Kidney (tissue), 14 donors: ENCODE results near the gene DZIP3. TPM values are rescaled to one million over a fixed set of nuclear protein-coding genes. Genes with fewer than 3 reads are reported as not detected.

Experiments used
- DNase-seq, 5 donors: peaks; one replicate each; pipeline ENCODE4 v3.0.0-alpha.2; 2013 to 2020
- FAIRE-seq: peaks from 2 replicates; lab custom pipeline; 2012; peaks lifted over from hg19 to GRCh38; lab: Jason Lieb, UNC
- H3K27ac ChIP-seq, 2 donors: one replicate each; pipeline ENCODE4 v1.7.0; 2013; ENCODE audit warnings: low read depth in 2 of 2, low read length in 2 of 2, inconsistent platforms in 1 of 2
- H3K27me3 ChIP-seq: one replicate; pipeline ENCODE4 v1.7.1; 2013; ENCODE audit warnings: low read length, inconsistent platforms; ENCODE audit not compliant: control insufficient read depth, insufficient read depth
- H3K36me3 ChIP-seq, 3 donors: one replicate each; pipeline versions ENCODE4 v1.7.0 to v1.7.1; 2013; ENCODE audit warnings: low read length in 3 of 3, control low read depth in 1 of 3, inconsistent platforms in 1 of 3; ENCODE audit not compliant: insufficient read depth in 3 of 3, control insufficient read depth in 2 of 3
- H3K4me1 ChIP-seq, 3 donors: one replicate each; pipeline versions ENCODE4 v1.7.0 to v1.7.1; 2013; ENCODE audit warnings: low read length in 3 of 3, inconsistent platforms in 1 of 3, low read depth in 1 of 3; ENCODE audit not compliant: control insufficient read depth in 2 of 3, insufficient read depth in 2 of 3
- H3K4me3 ChIP-seq, 3 donors: one replicate each; pipeline versions ENCODE4 v1.7.0 to v1.8.1; 2013; ENCODE audit warnings: low read length in 3 of 3, control low read depth in 1 of 3, inconsistent platforms in 1 of 3
- H3K9ac ChIP-seq, 3 donors: one replicate each; pipeline versions ENCODE4 v1.7.0 to v1.7.1; 2013; ENCODE audit warnings: low read length in 3 of 3, control low read depth in 1 of 3, inconsistent platforms in 1 of 3
- H3K9me3 ChIP-seq, 3 donors: one replicate each; pipeline versions ENCODE4 v1.7.0 to v1.7.1; 2013; ENCODE audit warnings: low read length in 3 of 3, control low read depth in 1 of 3, inconsistent platforms in 1 of 3; ENCODE audit not compliant: control insufficient read depth in 2 of 3, insufficient read depth in 1 of 3
- intact Hi-C: fragments of 100-400 bp; cut with DNase I; formaldehyde crosslinking; loops from one replicate; pipeline ENCODE4 v1.11.1; 2022
- polyA plus RNA-seq: library from polyadenylated mRNA; stranded (reverse); fragments of 350-450 nt; fragmentation: Illumina TruSeq; extraction: RNeasy Lipid Tissue Mini Kit (QIAGEN cat#74804); gene quantifications from one replicate; pipeline ENCODE4 v1.2.3, GENCODE V29; 2014; ENCODE audit warnings: low read depth, low replicate concordance; ENCODE audit not compliant: insufficient read depth
- total RNA-seq: library from RNA; stranded (reverse); fragmentation: NEBNext Ultra II Directional; extraction: Animal tissue kit (Norgen Biotek cat#: 25700); gene quantifications from one replicate; pipeline ENCODE4 v1.2.1, GENCODE V29; 2021
- TF ChIP-seq, protein P1 (sequence below): IDR thresholded peaks from 3 replicates; pipeline ENCODE4 v1.5.1; 2012; ENCODE audit warnings: mild to moderate bottlenecking, moderate library complexity, borderline replicate concordance; ENCODE audit not compliant: insufficient read depth; ENCODE audit errors: extremely low read depth
- donor health status: control.
- donor health status: control.
- donor health status: control.
- donor health status: control.
- donor health status: control.
- donor health status: DM: yes; HTN: yes; CAD: no.
- donor health status: Normal renal cell carcinoma (clear cell type).

The DZIP3 gene
- total and polyA plus RNA-seq, 2 donors from 2014 or later, result 9.4 to 15.5 TPM

DNA sequence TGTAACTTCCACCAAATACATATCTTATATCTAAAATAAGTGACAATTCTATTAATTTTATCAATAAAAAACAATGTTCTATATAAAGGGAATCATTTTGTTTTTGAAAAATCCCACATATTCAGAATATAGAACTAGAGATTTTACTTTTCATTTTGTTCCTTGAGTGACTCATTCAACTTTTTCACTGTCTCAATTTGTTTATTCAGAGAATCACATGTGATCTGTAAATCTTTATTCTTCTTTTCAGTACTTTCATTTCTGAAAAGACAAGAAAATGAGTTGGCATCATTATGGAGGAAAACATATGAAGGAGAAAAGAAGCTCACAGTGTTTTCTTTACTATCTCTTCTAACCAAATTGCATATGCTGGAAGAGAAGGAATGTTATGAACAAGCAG lies 35.3 kb upstream of the DZIP3 start:
- Histone ChIP-seq H3K27me3 (no peaks in the 10 kb centered on the region), H3K36me3 (peaks cover 0 to 3% (median 0%) of the 10 kb centered on the region in 3 donors), H3K27ac (peak overlapping the region; percentile 56 to 71), H3K4me3 (no peak overlapping the region), H3K9ac (no peak overlapping the region), H3K9me3 (no peaks in the 10 kb centered on the region), H3K4me1 (peaks cover 0 to 3% (median 0%) of the 10 kb centered on the region in 3 donors)
- intact Hi-C loops, result no loop called here
- TF ChIP-seq, protein P1, sequence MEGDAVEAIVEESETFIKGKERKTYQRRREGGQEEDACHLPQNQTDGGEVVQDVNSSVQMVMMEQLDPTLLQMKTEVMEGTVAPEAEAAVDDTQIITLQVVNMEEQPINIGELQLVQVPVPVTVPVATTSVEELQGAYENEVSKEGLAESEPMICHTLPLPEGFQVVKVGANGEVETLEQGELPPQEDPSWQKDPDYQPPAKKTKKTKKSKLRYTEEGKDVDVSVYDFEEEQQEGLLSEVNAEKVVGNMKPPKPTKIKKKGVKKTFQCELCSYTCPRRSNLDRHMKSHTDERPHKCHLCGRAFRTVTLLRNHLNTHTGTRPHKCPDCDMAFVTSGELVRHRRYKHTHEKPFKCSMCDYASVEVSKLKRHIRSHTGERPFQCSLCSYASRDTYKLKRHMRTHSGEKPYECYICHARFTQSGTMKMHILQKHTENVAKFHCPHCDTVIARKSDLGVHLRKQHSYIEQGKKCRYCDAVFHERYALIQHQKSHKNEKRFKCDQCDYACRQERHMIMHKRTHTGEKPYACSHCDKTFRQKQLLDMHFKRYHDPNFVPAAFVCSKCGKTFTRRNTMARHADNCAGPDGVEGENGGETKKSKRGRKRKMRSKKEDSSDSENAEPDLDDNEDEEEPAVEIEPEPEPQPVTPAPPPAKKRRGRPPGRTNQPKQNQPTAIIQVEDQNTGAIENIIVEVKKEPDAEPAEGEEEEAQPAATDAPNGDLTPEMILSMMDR, result no peak
- peak; percentile 89 for FAIRE-seq
- DNase-seq, result no peak

DNA sequence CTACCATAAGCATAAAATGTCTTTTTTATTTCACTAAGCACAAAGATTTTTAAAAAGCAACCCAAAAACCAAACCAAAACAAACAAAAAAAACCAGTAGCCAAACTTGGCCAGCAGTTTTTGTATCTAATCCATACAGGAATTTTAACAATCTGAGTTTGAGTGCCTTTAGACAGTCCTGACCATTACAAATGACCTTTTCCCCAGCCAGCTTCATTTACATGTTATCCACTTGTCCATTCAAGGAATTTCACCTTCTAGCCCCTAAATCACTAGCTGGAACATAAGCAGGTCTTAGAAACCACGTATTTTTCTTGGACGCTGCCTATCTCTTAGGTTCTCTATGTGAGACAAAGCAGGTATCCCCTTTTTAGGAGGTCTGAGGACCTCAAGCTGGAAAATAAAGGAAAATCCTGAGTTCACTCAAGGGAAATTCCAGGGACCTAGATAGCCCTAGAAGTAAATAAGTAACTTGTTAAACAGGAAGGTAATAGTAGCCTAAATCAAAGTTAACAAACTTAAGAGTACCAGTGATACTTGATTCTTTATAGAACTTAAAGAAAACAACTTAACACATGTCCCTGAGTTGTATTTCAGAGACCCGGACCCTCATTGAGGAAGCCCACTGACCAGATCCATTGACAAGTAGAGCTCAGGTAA lies 34.5 kb upstream of the DZIP3 start:
- Histone ChIP-seq H3K9me3 (no peaks in the 10 kb centered on the region), H3K4me3 (peak overlapping the region; percentile 4 to 60 (median 36)), H3K27ac (peak overlapping the region; percentile 71 to 83), H3K27me3 (no peaks in the 10 kb centered on the region), H3K36me3 (peaks cover 0 to 3% (median 0%) of the 10 kb centered on the region in 3 donors), H3K4me1 (peaks cover 0 to 3% (median 0%) of the 10 kb centered on the region in 3 donors), H3K9ac (peak overlapping the region in 2 of 3 donors; percentile 14 to 57)
- intact Hi-C loops, result loop anchor here (5.0 kb wide), 1 partner anchor 63 kb away; no protein-coding TSS in a partner anchor
- TF ChIP-seq, protein P1, result no peak
- no peak for FAIRE-seq
- peak in 2 of 5 donors; percentile 24 to 39 for DNase-seq

DNA sequence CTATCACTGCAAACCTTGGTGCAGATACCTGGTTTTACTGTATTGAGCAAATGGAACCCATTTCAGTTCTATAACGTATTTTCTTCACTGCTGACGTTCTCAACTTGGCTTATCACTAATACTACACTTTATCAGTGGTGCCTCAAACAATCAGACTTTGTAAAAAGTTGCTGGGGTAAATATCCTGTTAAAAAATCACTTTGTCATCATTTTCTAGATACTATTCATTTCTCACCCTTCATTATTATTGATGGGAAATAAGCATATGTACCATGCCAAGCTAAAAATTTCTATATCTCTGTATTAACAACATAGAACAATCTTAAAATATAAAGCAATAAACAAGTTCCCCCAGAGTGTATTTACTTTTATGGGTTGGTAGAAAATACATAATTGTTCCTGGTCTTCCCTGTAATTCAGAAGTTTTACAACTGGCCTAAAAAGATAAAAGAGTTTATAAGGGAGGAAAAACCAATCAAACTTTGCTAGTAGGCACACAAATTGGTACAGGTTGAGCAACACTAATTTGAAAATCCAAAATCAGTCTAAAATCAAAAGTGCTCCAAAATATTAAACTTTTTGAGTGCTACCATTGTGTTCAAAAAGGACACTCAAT lies 33.4 kb upstream of the DZIP3 start:
- Histone ChIP-seq H3K27ac (peak overlapping the region; percentile 71 to 83), H3K4me3 (peak overlapping the region in 2 of 3 donors; percentile 36 to 60), H3K27me3 (no peaks in the 10 kb centered on the region), H3K4me1 (peaks cover 0 to 3% (median 0%) of the 10 kb centered on the region in 3 donors), H3K9ac (peak overlapping the region in 1 of 3 donors; percentile 57), H3K9me3 (no peaks in the 10 kb centered on the region), H3K36me3 (peaks cover 0 to 6% (median 0%) of the 10 kb centered on the region in 3 donors)
- TF ChIP-seq, protein P1, result no peak
- intact Hi-C loops, result loop anchor here (5.0 kb wide), 1 partner anchor 64 kb away; no protein-coding TSS in a partner anchor
- no peak for FAIRE-seq
- DNase-seq, result no peak
